ENCODE measurements around the gene H2BK1.

GRCh38 chr7:151204383-151205032, 5.8 kb downstream of the H2BK1 start:
- TF ChIP-seq CTCF (IDR thresholded peaks at IDR 0.05) (no peak), POLR2A (IDR thresholded peaks at IDR 0.05) (no peak), POLR2AphosphoS5 (IDR thresholded peaks at IDR 0.05) (no peak)

All from gastroesophageal sphincter (tissue), 3 donors.